NCI-H460 (cell line): Measurements from ENCODE around the gene MZB1. TPM values are rescaled to one million over a fixed set of nuclear protein-coding genes. Genes with fewer than 3 reads are reported as not detected.
"Not testable (repeated sequence)": the region's sequence is repeated elsewhere in the genome, so short reads cannot be mapped to it uniquely, and the experiment has no call there.

Experiments
- DNase-seq: peaks from one replicate; pipeline ENCODE4 v3.0.0-alpha.2; 2016; ENCODE audit warnings: low read depth; ENCODE audit errors: extremely low read depth
- total RNA-seq: library from RNA; depleted of rRNA; stranded (reverse); fragments of >200 nt; shearing (Covaris generic); gene quantifications from 2 replicates; pipeline ENCODE4 v1.2.3, GENCODE V29; 2014

The MZB1 gene
- total RNA-seq, 1 experiment from 2014 or later = 0.10 TPM

- DNase-seq = no peak
Measured at GRCh38 chr5:139378101-139378825, 11.4 kb downstream of the MZB1 start.

- DNase-seq = no peak
Measured at GRCh38 chr5:139377226-139377625, 12.5 kb downstream of the MZB1 start.

- DNase-seq = no peak
Measured at GRCh38 chr5:139376364-139376763, 13.3 kb downstream of the MZB1 start.

GRCh38 chr5:139374909-139375308, 14.8 kb downstream of the MZB1 start:
- DNase-seq = no peak

- DNase-seq = no peak
Measured at GRCh38 chr5:139371482-139372435, 18.0 kb downstream of the MZB1 start.

GRCh38 chr5:139369181-139369580, 20.5 kb downstream of the MZB1 start:
- no peak for DNase-seq

GRCh38 chr5:139368613-139369012, 21.1 kb downstream of the MZB1 start:
- DNase-seq = no peak

- no peak for DNase-seq
Measured at GRCh38 chr5:139364466-139364865, 25.2 kb downstream of the MZB1 start.

GRCh38 chr5:139363937-139364336, 25.8 kb downstream of the MZB1 start:
- DNase-seq = no peak

GRCh38 chr5:139361835-139362429, 27.8 kb downstream of the MZB1 start:
- DNase-seq = no peak

- DNase-seq = no peak
Measured at GRCh38 chr5:139360384-139360783, 29.3 kb downstream of the MZB1 start.

GRCh38 chr5:139358064-139358463, 31.6 kb downstream of the MZB1 start:
- no peak for DNase-seq

GRCh38 chr5:139355900-139356299, 33.8 kb downstream of the MZB1 start:
- DNase-seq = not testable (repeated sequence)

GRCh38 chr5:139354186-139354585, 35.5 kb downstream of the MZB1 start:
- no peak for DNase-seq

GRCh38 chr5:139347863-139348262, 41.9 kb downstream of the MZB1 start:
- not testable (repeated sequence) for DNase-seq

GRCh38 chr5:139345442-139345841, 44.3 kb downstream of the MZB1 start:
- not testable (repeated sequence) for DNase-seq

GRCh38 chr5:139344177-139344576, 45.5 kb downstream of the MZB1 start:
- no peak for DNase-seq

- DNase-seq = no peak
Measured at GRCh38 chr5:139343476-139343875, 46.2 kb downstream of the MZB1 start.

- DNase-seq = no peak
Measured at GRCh38 chr5:139342423-139342723, 47.3 kb downstream of the MZB1 start.

- peak; percentile 97 for DNase-seq
Measured at GRCh38 chr5:139341689-139342422, 47.9 kb downstream of the MZB1 start, which contains the start of gene PAIP2. Gene PAIP2, plus strand, starts transcription at chr5:139341854. Its CDS starts 21,931 bp downstream, at chr5:139363785.
